Loucy (cell line): ENCODE data around the gene TECPR2.

Experiments
- EZH2phosphoT487 ChIP-seq: fragments of 200-600 bp; IDR thresholded peaks from 2 replicates; pipeline ENCODE4 v1.6.1; 2018; ENCODE audit warnings: antibody characterized with exemption, mild to moderate bottlenecking, moderate library complexity, borderline replicate concordance
- TF ChIP-seq, protein P1 (sequence below): fragments of 200-600 bp; sonication (generic); conservative IDR thresholded peaks from 2 replicates; pipeline ENCODE4 v1.5.1; 2014; ENCODE audit warnings: mild to moderate bottlenecking, antibody characterized with exemption, low read length

DNA sequence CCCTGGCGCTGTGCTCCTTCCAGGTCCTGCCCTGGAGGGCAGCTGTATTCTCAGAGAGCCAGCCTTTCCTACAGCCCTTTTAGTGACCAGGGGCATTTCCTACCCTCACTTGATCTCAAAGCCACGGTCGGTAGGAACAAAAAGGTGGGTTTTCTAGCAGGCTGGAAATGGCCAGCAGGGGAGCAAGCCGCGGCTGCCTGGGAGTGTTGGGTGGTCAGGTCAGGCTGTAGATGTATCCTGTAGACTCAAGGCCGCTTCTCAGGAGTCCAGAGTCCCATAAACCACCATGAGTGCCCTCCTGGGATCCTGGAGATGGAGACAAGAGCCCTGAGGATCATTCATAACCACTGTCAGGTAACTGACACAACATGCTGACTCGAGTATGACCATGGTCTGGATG lies 18.7 kb upstream of the TECPR2 start:
- TF ChIP-seq, protein P1, sequence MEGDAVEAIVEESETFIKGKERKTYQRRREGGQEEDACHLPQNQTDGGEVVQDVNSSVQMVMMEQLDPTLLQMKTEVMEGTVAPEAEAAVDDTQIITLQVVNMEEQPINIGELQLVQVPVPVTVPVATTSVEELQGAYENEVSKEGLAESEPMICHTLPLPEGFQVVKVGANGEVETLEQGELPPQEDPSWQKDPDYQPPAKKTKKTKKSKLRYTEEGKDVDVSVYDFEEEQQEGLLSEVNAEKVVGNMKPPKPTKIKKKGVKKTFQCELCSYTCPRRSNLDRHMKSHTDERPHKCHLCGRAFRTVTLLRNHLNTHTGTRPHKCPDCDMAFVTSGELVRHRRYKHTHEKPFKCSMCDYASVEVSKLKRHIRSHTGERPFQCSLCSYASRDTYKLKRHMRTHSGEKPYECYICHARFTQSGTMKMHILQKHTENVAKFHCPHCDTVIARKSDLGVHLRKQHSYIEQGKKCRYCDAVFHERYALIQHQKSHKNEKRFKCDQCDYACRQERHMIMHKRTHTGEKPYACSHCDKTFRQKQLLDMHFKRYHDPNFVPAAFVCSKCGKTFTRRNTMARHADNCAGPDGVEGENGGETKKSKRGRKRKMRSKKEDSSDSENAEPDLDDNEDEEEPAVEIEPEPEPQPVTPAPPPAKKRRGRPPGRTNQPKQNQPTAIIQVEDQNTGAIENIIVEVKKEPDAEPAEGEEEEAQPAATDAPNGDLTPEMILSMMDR, result no peak
- TF ChIP-seq EZH2phosphoT487, result no peak
